ENCODE results near the gene PARP8. TPM values are rescaled to one million over a fixed set of nuclear protein-coding genes. Genes with fewer than 3 reads are reported as not detected.

Gene PARP8
- total RNA-seq, 4 donors from 2014 or later = 3.6 to 26.0 (median 6.1) TPM

DNA sequence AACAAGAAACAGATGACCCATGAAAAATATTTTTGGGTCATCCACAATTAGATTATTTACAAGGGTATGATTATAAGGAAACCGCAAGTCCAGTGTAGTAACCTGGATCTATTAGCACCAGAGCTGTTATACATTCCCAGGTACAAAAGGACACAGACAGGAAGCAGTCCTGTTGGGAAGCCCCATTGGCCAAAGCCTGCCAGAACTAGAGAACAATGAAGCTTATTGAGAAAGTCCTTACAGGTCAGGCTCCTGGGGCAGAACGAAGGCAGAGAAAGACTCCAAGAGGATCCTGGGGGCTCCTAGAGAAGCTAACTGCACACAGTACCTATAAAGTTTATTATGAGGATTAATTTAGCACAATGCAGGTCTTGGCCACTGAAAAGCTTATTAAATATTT lies 169.9 kb downstream of the PARP8 start:
- intact Hi-C loops (cut with DNase I; ENCODE audit: low total_unique reads) = no loop called here
- H3K36me3 ChIP-seq = no peaks in the 10 kb centered on the region
- H3K4me3 ChIP-seq = no peak overlapping the region
- in situ Hi-C loops (cut with MboI; ENCODE audit: low pct_ligation_motif_present in 1 of 4, low pct_unique_long_range_greater_than_20kb in 1 of 4, low sequenced_read_pairs in 3 of 4) = no loop called here
- no peak for DNase-seq
- H3K27me3 ChIP-seq = no peaks in the 10 kb centered on the region
- H3K27ac ChIP-seq = no peak overlapping the region
- TF ChIP-seq POLR2AphosphoS5 (IDR thresholded peaks at IDR 0.05) (no peak), POLR2A (IDR thresholded peaks at IDR 0.05) (no peak), EP300 (IDR thresholded peaks at IDR 0.05; ENCODE audit: low read depth) (no peak)
- TF ChIP-seq, protein P1, sequence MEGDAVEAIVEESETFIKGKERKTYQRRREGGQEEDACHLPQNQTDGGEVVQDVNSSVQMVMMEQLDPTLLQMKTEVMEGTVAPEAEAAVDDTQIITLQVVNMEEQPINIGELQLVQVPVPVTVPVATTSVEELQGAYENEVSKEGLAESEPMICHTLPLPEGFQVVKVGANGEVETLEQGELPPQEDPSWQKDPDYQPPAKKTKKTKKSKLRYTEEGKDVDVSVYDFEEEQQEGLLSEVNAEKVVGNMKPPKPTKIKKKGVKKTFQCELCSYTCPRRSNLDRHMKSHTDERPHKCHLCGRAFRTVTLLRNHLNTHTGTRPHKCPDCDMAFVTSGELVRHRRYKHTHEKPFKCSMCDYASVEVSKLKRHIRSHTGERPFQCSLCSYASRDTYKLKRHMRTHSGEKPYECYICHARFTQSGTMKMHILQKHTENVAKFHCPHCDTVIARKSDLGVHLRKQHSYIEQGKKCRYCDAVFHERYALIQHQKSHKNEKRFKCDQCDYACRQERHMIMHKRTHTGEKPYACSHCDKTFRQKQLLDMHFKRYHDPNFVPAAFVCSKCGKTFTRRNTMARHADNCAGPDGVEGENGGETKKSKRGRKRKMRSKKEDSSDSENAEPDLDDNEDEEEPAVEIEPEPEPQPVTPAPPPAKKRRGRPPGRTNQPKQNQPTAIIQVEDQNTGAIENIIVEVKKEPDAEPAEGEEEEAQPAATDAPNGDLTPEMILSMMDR (IDR thresholded peaks at IDR 0.05) = no peak
- 92% methylated on average over 2 of the region's 2 CpGs for WGBS, 2 donors (ENCODE audit: low coverage in 1 of 2)
- H3K9me3 ChIP-seq = no peaks in the 10 kb centered on the region
- no peaks in the 10 kb centered on the region for H3K4me1 ChIP-seq

DNA sequence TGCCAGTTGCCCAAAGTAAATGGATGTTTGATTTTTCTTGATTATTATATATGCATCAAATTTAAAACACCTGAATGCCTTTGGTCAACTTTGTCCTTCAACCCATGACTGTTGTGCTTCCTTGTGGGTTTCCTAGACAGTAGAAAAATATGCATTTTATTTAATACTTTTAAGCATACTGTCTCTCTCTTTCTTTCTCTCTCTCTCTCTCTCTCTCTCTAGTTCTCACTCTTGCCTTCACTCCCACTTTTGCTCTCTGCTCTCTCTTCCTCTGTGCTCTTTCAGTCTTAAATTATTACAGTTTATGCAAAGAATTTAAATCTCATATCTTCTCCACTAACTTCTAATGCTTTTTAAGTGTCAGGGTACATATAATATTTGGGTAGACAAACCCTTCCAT lies 173.0 kb downstream of the PARP8 start:
- no peak for DNase-seq

DNA sequence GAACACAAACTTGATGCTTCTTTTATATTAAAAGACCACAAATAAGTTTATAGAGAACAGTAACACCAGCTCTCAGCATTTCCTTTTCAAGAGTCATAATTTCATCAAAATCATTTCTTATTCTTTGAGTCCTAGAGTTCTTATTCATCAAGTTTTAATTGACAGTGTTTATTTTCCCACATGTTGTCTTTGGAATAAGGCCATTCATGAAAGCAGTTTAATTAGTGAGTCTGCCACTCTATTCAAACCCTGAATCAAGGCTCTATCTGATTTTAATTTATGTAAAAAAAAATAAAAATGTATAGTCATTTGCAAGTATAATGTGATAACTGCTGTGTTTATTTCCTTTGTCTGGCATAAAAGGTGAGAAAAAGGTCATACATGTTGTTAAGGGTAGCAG lies 176.7 kb downstream of the PARP8 start:
- Histone ChIP-seq H3K9me3 (no peaks in the 10 kb centered on the region), H3K4me1 (no peaks in the 10 kb centered on the region), H3K27me3 (no peaks in the 10 kb centered on the region), H3K36me3 (no peaks in the 10 kb centered on the region), H3K27ac (no peak overlapping the region), H3K4me3 (no peak overlapping the region)
- TF ChIP-seq, protein P1 (IDR thresholded peaks at IDR 0.05) = no peak
- TF ChIP-seq EP300 (IDR thresholded peaks at IDR 0.05; ENCODE audit: low read depth) (no peak), POLR2AphosphoS5 (IDR thresholded peaks at IDR 0.05) (no peak), POLR2A (IDR thresholded peaks at IDR 0.05) (no peak)
- DNase-seq = no peak
- in situ Hi-C loops (cut with MboI; ENCODE audit: low pct_ligation_motif_present in 1 of 4, low pct_unique_long_range_greater_than_20kb in 1 of 4, low sequenced_read_pairs in 3 of 4) = no loop called here
- intact Hi-C loops (cut with DNase I; ENCODE audit: low total_unique reads) = no loop called here

More for the DNA sequence above, 173.0 kb downstream of the PARP8 start:
- no peaks in the 10 kb centered on the region for H3K27me3 ChIP-seq
- no peaks in the 10 kb centered on the region for H3K9me3 ChIP-seq
- intact Hi-C loops (cut with DNase I; ENCODE audit: low total_unique reads) (no loop called here), in situ Hi-C loops (cut with MboI; ENCODE audit: low pct_ligation_motif_present in 1 of 4, low pct_unique_long_range_greater_than_20kb in 1 of 4, low sequenced_read_pairs in 3 of 4) (no loop called here)
- H3K4me1 ChIP-seq = no peaks in the 10 kb centered on the region
- no peak for TF ChIP-seq POLR2AphosphoS5 (IDR thresholded peaks at IDR 0.05)
- TF ChIP-seq POLR2A (IDR thresholded peaks at IDR 0.05) = no peak
- TF ChIP-seq, protein P1 (IDR thresholded peaks at IDR 0.05) = no peak
- no peak for TF ChIP-seq EP300 (IDR thresholded peaks at IDR 0.05; ENCODE audit: low read depth)
- no peak overlapping the region for H3K27ac ChIP-seq
- H3K36me3 ChIP-seq = no peaks in the 10 kb centered on the region
- no peak overlapping the region for H3K4me3 ChIP-seq

DNA sequence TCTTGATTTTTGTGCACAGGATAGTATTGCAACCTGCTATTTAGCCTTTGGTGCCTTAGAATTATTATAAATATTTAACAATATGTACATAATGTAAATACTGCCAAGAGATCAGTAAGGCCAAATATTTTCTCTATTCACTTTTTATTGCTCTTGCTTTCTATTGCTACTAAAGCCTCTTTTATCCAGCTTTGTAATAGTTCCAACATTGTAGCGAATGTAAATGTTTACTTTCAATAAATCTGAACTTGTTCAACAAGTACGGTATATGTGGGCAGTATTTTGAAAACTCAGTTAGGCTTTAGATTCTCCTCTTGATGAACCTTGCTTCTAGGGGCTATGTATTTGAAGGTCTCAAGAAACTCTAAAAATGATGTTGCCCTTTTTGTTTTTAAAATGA lies 179.8 kb downstream of the PARP8 start:
- in situ Hi-C loops (cut with MboI; ENCODE audit: low pct_ligation_motif_present in 1 of 4, low pct_unique_long_range_greater_than_20kb in 1 of 4, low sequenced_read_pairs in 3 of 4) = no loop called here
- no peaks in the 10 kb centered on the region for H3K36me3 ChIP-seq
- TF ChIP-seq, protein P1 (IDR thresholded peaks at IDR 0.05) = no peak
- TF ChIP-seq POLR2A (IDR thresholded peaks at IDR 0.05) (no peak), EP300 (IDR thresholded peaks at IDR 0.05; ENCODE audit: low read depth) (no peak), POLR2AphosphoS5 (IDR thresholded peaks at IDR 0.05) (no peak)
- intact Hi-C loops (cut with DNase I; ENCODE audit: low total_unique reads) = no loop called here
- H3K4me3 ChIP-seq = no peak overlapping the region
- H3K4me1 ChIP-seq = no peaks in the 10 kb centered on the region
- H3K27ac ChIP-seq = no peak overlapping the region
- H3K9me3 ChIP-seq = no peaks in the 10 kb centered on the region
- H3K27me3 ChIP-seq = no peaks in the 10 kb centered on the region
- WGBS, 2 donors (ENCODE audit: low coverage in 1 of 2) = 22 to 36% methylated on average over 2 of the region's 2 CpGs
- no peak for DNase-seq
